Mucosa of rectum (tissue), 2 donors: ENCODE measurements around the gene GTF2A1.

Experiments used
- H3K27ac ChIP-seq, 2 donors: one replicate each; pipeline ENCODE4 v1.7.0; 2013; ENCODE audit warnings: inconsistent platforms in 2 of 2, low read depth in 2 of 2, low read length in 2 of 2
- H3K27me3 ChIP-seq, 2 donors: one replicate each; pipeline ENCODE4 v1.7.0; 2013; ENCODE audit warnings: low read length in 2 of 2; ENCODE audit not compliant: control insufficient read depth in 2 of 2, insufficient read depth in 2 of 2
- H3K36me3 ChIP-seq, 2 donors: one replicate each; pipeline ENCODE4 v1.7.0; 2013; ENCODE audit warnings: low read length in 2 of 2; ENCODE audit not compliant: control insufficient read depth in 2 of 2, insufficient read depth in 2 of 2
- H3K4me1 ChIP-seq, 2 donors: one replicate each; pipeline ENCODE4 v1.7.0; 2013; ENCODE audit warnings: low read length in 2 of 2, mild to moderate bottlenecking in 1 of 2; ENCODE audit not compliant: control insufficient read depth in 2 of 2, insufficient read depth in 2 of 2
- H3K4me3 ChIP-seq, 2 donors: one replicate each; pipeline ENCODE4 v1.7.0; 2013; ENCODE audit warnings: low read length in 2 of 2
- H3K9ac ChIP-seq, 2 donors: one replicate each; pipeline ENCODE4 v1.7.0; 2013; ENCODE audit warnings: low read length in 2 of 2, low read depth in 1 of 2, mild to moderate bottlenecking in 1 of 2
- H3K9me3 ChIP-seq, 2 donors: one replicate each; pipeline ENCODE4 v1.7.0; 2013; ENCODE audit warnings: low read length in 2 of 2; ENCODE audit not compliant: control insufficient read depth in 2 of 2
- donor health status: healthy.
- donor health status: Normal muscosa, but diverticular disease.

The GTF2A1 gene

DNA sequence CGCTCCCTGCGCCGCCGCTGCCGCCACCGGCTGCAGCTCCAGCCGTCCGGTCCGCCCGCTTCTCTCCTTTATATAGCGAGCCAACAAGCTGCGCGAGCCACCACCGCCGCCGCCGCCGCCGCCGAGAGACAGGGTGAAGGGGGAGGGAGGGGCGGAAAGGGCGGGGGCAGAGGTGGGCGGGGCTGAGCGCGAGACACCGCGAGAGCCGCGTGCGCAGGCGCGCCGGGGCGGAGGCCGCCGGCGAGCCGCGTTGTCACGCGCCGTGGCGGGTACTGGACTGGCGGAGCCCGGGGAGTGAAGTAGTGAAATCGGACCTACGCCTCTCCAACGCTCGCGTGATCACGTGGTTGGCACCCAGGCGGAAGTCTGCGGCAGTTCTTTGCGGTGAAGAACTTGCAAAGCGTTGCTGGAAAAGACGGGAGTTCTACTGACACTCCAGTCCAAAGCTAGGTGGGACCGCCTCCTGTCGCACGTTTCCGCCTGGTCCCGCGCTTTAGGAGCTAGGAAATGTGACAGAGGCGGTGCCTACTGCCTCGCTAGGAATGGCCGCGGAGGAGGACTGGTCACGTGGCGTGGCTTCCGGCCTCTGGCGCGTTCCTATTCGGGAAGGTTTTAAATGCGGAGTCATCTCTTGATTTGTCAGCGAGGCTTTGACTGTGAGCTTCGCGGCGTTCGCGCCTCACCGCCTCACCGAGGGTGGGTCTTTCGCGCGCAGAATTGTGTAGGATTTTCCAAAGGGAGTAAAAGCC lies at the start of gene GTF2A1:
TSS of gene GTF2A1 (minus strand) at position 130 of the 749 bp plus-strand sequence. CDS start 441 bp downstream, outside the sequence.
- peak within 1 kb of the TSS; percentile 100 for H3K27ac ChIP-seq
- H3K27me3 ChIP-seq = no peaks in the 10 kb centered on the region

GRCh38 chr14:81269979-81270375 lies 49.2 kb upstream of the GTF2A1 start:
- H3K9ac ChIP-seq = no peak overlapping the region
- no peaks in the 10 kb centered on the region for H3K9me3 ChIP-seq
- H3K4me1 ChIP-seq = no peaks in the 10 kb centered on the region
- H3K36me3 ChIP-seq = no peaks in the 10 kb centered on the region
- H3K27ac ChIP-seq = no peak overlapping the region
- no peak overlapping the region for H3K4me3 ChIP-seq
- no peaks in the 10 kb centered on the region for H3K27me3 ChIP-seq

More for the DNA sequence above, at the start of gene GTF2A1:
- Histone ChIP-seq H3K36me3 (peaks cover 3 to 4% of the 10 kb centered on the region in 2 donors), H3K4me3 (peak within 1 kb of the TSS; percentile 94 to 95), H3K9ac (peak within 1 kb of the TSS; percentile 96 to 98), H3K4me1 (peaks cover 2 to 14% of the 10 kb centered on the region in 2 donors), H3K9me3 (no peaks in the 10 kb centered on the region)

DNA sequence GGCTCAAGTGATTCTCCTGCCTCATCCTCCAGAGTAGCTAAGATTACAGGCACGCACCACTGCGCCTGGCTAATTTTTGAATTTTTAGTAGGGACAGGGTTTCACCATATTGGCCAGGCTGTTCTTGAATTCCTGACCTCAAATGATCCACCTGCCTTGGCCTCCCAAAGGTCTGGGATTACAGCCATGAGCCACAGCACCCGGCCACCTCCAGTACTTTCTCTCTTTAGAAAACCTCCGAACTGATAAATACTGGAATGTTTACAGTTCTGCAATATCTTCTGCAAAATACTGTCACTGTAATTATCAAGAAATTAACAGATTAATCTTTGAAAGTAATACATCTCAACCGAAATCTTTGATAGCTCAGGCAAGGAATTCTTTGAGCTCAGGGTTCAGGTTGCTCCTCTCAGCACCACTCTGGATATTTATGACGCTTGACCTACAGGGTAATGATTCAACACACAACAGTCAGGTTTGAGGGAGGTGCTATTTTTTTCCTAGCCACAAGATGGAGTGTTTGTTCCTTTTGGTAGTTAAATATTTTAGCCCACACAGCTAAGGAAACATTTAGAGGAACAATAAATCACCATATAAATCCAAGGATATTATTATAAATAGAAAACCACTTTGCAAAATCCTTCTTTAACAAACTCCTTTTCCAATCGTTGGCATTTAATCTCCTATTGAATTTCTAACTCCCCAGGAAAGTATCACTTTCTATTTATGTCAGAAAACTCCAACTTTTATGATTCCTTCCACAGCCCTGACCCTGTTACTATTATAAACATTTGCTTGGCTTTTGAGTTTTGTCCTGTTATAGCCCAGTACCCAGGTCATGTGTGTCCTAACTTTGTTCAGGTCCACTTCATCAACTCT lies 48.6 kb upstream of the GTF2A1 start:
- Histone ChIP-seq H3K36me3 (no peaks in the 10 kb centered on the region), H3K4me1 (no peaks in the 10 kb centered on the region), H3K27ac (no peak overlapping the region), H3K9me3 (no peaks in the 10 kb centered on the region), H3K27me3 (no peaks in the 10 kb centered on the region), H3K9ac (no peak overlapping the region), H3K4me3 (no peak overlapping the region)

DNA sequence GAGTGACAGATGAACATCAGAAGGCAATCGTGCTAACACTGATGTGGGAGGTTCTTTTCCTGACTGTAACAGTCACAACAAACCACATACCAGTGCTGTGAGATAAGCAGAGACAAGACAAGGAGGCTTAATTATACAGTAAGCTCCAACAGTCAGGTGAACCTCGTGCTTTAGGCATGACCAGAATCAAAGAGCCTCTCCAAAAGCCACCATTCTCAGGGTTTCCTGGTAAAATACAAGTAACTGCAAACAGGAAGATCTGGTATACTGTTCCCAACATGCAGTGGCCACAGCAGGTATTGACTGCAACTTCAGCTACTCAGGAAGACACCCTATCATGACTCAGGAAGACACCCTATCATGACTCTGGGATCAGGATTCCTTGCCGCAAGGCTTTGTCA lies 47.3 kb upstream of the GTF2A1 start:
- Histone ChIP-seq H3K4me3 (no peak overlapping the region), H3K27ac (no peak overlapping the region), H3K4me1 (no peaks in the 10 kb centered on the region), H3K9ac (no peak overlapping the region), H3K36me3 (no peaks in the 10 kb centered on the region), H3K27me3 (no peaks in the 10 kb centered on the region), H3K9me3 (no peaks in the 10 kb centered on the region)

GRCh38 chr14:81265636-81266169 lies 44.9 kb upstream of the GTF2A1 start:
- H3K9ac ChIP-seq = no peak overlapping the region
- H3K27ac ChIP-seq = no peak overlapping the region
- H3K9me3 ChIP-seq = no peaks in the 10 kb centered on the region
- no peaks in the 10 kb centered on the region for H3K4me1 ChIP-seq
- no peaks in the 10 kb centered on the region for H3K27me3 ChIP-seq
- no peaks in the 10 kb centered on the region for H3K36me3 ChIP-seq
- H3K4me3 ChIP-seq = no peak overlapping the region

- Histone ChIP-seq H3K27me3 (no peaks in the 10 kb centered on the region), H3K36me3 (peaks cover 0 to 2% of the 10 kb centered on the region in 2 donors), H3K9ac (no peak overlapping the region), H3K4me1 (no peaks in the 10 kb centered on the region), H3K9me3 (no peaks in the 10 kb centered on the region), H3K4me3 (no peak overlapping the region), H3K27ac (no peak overlapping the region)
Observed at GRCh38 chr14:81264671-81265070, 43.9 kb upstream of the GTF2A1 start.

- Histone ChIP-seq H3K27ac (no peak overlapping the region), H3K9ac (no peak overlapping the region), H3K9me3 (no peaks in the 10 kb centered on the region), H3K36me3 (peaks cover 0 to 4% of the 10 kb centered on the region in 2 donors), H3K4me1 (no peaks in the 10 kb centered on the region), H3K27me3 (no peaks in the 10 kb centered on the region), H3K4me3 (no peak overlapping the region)
Observed at GRCh38 chr14:81263777-81264410, 43.1 kb upstream of the GTF2A1 start.

DNA sequence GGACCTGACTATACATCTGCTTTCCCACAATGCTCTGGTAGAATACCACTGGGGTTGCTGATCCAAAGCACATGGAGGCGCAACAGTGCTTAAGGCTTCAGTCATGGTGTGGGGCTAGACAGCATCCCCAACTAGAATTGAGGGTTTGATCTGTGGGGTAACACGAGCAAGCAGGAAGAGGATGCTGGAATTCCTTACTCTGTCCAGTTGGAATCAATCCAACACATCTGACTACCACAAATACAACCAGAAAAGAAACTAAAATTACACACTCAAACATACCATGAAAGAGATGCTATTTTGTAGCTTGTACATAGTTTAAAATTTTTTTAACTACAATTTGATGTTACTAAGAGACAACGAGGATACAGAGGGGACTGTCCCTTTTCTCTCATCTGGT lies 40.4 kb upstream of the GTF2A1 start:
- Histone ChIP-seq H3K4me1 (no peaks in the 10 kb centered on the region), H3K4me3 (no peak overlapping the region), H3K27me3 (no peaks in the 10 kb centered on the region), H3K9ac (no peak overlapping the region), H3K27ac (no peak overlapping the region), H3K36me3 (peaks cover 0 to 4% of the 10 kb centered on the region in 2 donors), H3K9me3 (no peaks in the 10 kb centered on the region)

- no peaks in the 10 kb centered on the region for H3K27me3 ChIP-seq
Observed at GRCh38 chr14:81260732-81261131, 40.0 kb upstream of the GTF2A1 start.

More at GRCh38 chr14:81260732-81261131, 40.0 kb upstream of the GTF2A1 start:
- Histone ChIP-seq H3K27ac (no peak overlapping the region), H3K9ac (no peak overlapping the region), H3K4me1 (no peaks in the 10 kb centered on the region), H3K4me3 (no peak overlapping the region), H3K36me3 (peaks cover 0 to 4% of the 10 kb centered on the region in 2 donors), H3K9me3 (no peaks in the 10 kb centered on the region)
